ENCODE data around the gene LHFPL3.

DNA sequence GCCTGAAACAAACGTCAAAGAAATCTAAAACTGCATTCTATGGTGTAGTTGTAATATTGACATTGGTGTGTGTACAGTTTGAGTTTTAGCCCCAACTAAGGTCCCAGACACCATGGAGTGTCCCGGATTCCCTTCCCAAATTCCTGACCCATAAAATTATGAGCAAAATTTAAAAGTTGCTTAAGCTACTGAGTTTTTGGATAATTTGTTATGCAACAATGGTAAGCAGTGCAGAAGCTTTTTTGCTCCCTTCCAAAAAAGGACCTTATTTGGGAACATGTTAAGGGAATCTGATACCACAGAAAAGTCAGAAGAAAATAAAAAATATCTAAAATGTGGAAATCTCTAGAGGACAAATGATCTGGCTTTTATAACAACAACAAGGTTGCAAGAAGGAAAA is 622.4 kb downstream of the LHFPL3 start:
- no peak for TF ChIP-seq EZH2phosphoT487 (IDR thresholded peaks at IDR 0.05; ENCODE audit: low read length)
- TF ChIP-seq EZH2 (optimal IDR thresholded peaks at IDR 0.05; ENCODE audit: low read depth, low read length): no peak
